Fibroblast of skin of right biceps (primary cell): ENCODE data around the gene SLC4A2.

Source experiments
- DNase-seq: peaks from one replicate; pipeline ENCODE4 v3.0.0-alpha.2; 2013

The SLC4A2 gene

GRCh38 chr7:151117565-151117964, 58.2 kb downstream of the SLC4A2 start:
- no peak for DNase-seq

- no peak for DNase-seq
Measured at GRCh38 chr7:151118108-151119054, 59.0 kb downstream of the SLC4A2 start.

GRCh38 chr7:151119055-151119415, 59.6 kb downstream of the SLC4A2 start:
- no peak for DNase-seq

- no peak for DNase-seq
Measured at GRCh38 chr7:151119902-151120301, 60.5 kb downstream of the SLC4A2 start.

GRCh38 chr7:151120896-151121295, 61.5 kb downstream of the SLC4A2 start:
- DNase-seq = no peak

GRCh38 chr7:151121380-151122170, 62.2 kb downstream of the SLC4A2 start:
- no peak for DNase-seq

- no peak for DNase-seq
Measured at GRCh38 chr7:151122276-151122675, 62.9 kb downstream of the SLC4A2 start.

- DNase-seq = no peak
Measured at GRCh38 chr7:151122796-151123157, 63.4 kb downstream of the SLC4A2 start.

GRCh38 chr7:151123158-151123821, 63.9 kb downstream of the SLC4A2 start:
- DNase-seq = no peak

GRCh38 chr7:151123822-151124464, 64.6 kb downstream of the SLC4A2 start:
- DNase-seq = peak; percentile 74

- no peak for DNase-seq
Measured at GRCh38 chr7:151124481-151124880, 65.1 kb downstream of the SLC4A2 start.

GRCh38 chr7:151124899-151125399, 65.6 kb downstream of the SLC4A2 start:
- no peak for DNase-seq

- DNase-seq = peak; percentile 35
Measured at GRCh38 chr7:151125470-151125845, 66.1 kb downstream of the SLC4A2 start.

- DNase-seq = peak; percentile 26
Measured at GRCh38 chr7:151125846-151126481, 66.6 kb downstream of the SLC4A2 start.
